Measurements from ENCODE around the gene PSMD5.

The PSMD5 gene

DNA sequence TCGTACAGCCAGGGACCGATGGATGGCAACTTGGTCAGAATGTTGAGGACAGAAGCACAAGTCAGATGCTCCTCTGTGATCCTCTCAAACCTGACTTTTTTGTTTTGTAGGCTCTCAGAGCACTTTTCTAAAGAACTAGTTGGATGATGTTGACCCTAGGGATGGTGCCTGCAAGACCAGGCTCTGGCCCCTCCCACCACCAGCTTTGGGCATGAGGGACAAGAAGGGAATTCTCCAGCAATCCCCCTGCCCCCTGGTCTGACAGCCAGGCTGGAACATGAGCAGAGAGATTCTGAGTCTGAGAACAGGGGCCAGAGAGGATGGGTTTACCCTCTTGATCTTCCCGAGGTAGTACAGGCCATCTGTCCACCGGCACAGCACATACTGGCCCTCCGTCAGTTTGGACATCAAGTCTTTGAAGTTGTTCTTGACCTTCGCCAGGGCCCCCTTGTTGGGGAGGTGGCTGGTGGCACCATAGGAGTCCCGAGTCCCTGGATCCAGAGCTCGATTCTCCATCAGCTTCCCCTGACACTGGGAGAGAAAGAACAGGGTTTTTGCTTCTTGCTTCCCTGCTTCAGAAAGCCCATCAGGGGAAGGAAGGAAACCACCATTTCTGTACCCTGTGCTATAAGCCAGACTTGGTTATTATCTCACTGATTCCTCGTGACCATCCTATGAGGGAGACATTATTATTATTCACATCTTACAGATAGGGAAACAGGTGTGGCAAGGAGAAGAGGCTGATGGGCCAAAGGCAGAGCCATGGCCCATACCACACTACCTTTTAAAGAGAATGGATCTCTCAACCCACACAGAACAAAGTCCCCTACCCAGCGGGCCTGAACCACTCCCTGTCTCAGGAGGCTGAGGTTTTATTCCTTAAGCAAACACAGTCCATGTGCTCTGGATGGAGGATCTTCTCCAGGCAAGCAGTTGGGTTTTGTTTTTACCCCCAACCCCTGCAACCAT is 31.8 kb upstream of the PSMD5 start:
- no peak for FAIRE-seq

GRCh38 chr9:120873512-120873911 is 30.8 kb upstream of the PSMD5 start:
- FAIRE-seq: no peak

DNA sequence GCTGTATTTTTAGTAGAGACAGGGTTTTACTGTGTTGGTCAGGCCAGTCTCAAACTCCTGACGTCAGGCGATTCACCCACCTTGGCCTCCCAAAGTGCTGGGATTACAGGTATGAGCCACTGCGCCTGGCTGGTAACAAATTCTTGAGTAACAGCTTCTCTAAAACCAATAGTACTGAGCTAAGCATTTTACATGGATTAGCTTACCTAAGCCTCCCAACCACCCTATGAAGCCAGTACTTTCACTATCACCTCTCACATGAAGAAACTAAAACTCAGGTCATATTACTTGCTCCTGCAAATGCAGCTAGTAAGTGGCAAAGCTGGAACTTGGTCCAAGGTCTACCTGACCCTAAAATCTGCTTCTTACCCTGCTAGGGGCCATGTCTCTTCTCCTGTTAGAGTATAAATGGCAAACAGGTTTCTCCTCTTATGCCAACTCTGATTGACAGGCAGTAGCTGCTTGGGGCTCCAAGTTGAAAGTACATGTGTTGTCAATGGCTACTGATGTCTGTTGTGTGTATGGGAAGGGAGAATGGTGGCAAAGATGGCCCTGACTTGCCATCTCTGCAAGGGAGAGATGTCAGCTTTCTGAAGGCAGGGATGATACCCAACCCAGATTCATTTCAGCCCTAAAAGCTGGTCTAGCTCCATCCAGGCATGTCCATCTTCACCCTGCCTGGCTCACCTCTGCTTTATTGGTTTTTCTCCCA is 30.2 kb upstream of the PSMD5 start:
- FAIRE-seq: no peak

- FAIRE-seq: no peak
Observed at GRCh38 chr9:120870206-120870605, 27.5 kb upstream of the PSMD5 start.

- no peak for FAIRE-seq
Observed at GRCh38 chr9:120869726-120870125, 27.0 kb upstream of the PSMD5 start.

DNA sequence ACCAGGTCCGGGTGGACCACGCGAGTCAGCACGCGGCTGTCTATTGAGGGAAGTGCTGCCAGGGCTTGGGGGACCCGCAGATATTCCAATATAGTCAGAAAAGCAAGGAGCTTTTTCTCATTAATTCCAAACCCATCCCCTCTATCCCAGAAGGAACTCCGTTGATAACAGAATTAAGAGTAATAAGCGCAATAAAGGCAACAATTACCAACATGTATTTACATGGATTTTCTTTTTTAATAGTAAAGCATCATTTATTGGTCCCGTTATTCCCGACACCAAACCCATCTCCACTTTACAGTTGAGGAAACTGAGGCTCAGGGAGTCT is 26.6 kb upstream of the PSMD5 start:
- no peak for FAIRE-seq

- no peak for FAIRE-seq
Observed at GRCh38 chr9:120868676-120869359, 26.1 kb upstream of the PSMD5 start.

GRCh38 chr9:120868339-120868675 is 25.6 kb upstream of the PSMD5 start:
- no peak for FAIRE-seq

GRCh38 chr9:120867676-120868338 is 25.1 kb upstream of the PSMD5 start:
- no peak for FAIRE-seq

GRCh38 chr9:120866651-120867050 is 23.9 kb upstream of the PSMD5 start:
- no peak for FAIRE-seq

GRCh38 chr9:120865809-120866208 is 23.1 kb upstream of the PSMD5 start:
- FAIRE-seq: no peak

GRCh38 chr9:120865176-120865575 is 22.5 kb upstream of the PSMD5 start:
- FAIRE-seq: no peak

- FAIRE-seq: no peak
Observed at GRCh38 chr9:120864719-120865118, 22.0 kb upstream of the PSMD5 start.

DNA sequence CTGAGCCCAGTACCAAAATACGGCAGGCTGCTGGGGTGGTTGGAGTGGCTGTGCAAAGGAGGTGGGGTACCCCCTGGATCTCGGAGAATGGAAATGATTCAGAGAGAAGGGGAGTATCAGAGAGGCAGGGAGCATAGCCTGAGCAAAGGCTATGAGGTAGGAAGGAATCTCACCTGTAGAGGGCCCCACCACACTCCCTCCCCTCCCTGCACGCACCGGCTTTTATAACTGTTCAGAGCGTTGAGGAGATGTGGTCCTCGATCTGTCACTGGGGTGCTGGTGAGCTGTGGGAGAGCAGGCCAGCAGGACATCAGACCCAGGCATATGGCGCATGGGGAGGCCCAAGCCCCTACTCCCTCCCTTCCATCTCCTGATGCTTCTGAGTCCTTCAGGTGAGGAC is 21.1 kb upstream of the PSMD5 start:
- no peak for FAIRE-seq

- FAIRE-seq: no peak
Observed at GRCh38 chr9:120862452-120862851, 19.7 kb upstream of the PSMD5 start.

DNA sequence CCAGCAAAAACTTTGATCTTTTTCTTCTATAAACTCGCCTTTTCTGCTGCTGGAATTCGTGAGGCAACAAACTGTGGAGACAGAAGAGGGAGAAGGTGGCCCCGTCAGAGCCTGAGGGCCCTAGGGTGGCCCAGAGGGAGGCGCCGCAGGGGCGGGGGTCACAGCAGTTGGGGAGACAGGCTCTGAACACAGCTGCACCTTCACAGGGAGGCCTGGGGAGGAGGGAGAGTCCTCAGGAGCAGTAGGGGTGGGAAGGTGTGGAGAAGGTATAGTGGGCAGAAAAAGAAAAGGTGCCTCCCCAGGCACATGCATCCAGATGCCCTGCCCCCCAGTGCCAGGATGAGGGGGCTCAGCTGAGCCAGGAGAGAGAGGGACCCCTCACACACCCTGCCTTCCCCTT is 19.2 kb upstream of the PSMD5 start:
- no peak for FAIRE-seq

- no peak for FAIRE-seq
Observed at GRCh38 chr9:120860083-120860482, 17.4 kb upstream of the PSMD5 start.

DNA sequence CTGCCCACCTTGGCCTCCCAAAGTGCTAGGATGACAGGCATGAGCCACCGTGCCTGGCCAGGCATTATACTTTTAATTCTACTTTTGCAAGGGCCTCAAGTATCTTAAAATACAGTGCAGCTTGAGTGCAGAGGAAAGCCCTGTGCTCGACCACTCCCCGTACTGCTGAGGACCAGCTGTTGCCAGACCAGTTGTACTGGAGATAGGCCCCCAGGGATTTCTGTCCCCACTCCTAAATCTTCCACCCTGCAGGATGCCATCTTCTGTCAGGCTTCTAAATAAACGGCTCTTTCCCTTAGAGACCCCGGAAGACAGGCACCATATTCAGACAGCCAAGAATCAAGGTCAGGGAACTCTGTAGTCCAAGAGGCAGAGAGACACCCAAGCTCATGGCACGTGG is 16.6 kb upstream of the PSMD5 start:
- FAIRE-seq: no peak

DNA sequence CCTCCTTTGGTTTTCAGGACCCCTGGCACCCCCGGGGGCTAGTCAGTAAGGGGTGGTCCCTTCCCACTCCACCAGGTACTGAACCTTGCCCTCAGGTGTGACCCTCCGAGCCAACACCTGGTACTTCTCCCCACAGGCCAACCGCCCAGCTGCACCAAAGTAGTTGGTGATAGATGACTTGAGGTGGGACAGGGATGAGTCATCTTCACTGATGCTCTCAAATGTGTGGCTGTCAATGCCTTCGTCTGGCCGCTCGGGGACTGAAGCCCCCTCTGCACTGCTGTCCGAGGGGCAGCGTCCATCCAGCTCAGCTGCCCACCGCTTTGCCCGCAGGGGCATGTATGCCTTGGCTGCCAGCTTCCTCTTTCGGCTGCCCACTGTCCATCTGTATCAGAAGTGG is 15.2 kb upstream of the PSMD5 start:
- FAIRE-seq: no peak

DNA sequence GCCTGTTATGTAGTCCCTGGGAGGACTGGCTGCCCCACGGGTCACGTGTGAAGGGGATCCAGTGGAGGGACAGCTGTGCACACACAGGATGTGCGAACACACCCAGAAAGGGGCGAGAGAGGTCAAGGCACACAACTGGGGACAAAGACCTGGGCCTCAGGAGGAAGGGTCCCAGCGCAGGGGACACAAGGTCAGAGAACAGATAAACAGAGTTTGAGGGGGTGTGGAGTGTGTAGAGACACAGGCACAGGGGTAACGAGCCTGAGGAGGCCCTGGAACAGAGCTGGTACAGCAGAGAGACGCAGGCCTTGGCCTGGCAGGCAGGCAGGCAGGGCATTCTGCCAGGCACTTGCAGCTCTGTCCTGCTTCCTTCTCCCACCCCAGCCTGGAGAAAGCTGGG is 14.8 kb upstream of the PSMD5 start:
- FAIRE-seq: no peak

- no peak for FAIRE-seq
Observed at GRCh38 chr9:120856700-120857099, 14.0 kb upstream of the PSMD5 start.

GRCh38 chr9:120855827-120856670 is 13.3 kb upstream of the PSMD5 start:
- FAIRE-seq: no peak

Measured in G401.6 (cell line).